CD4-positive, alpha-beta T cell treated with Interleukin-4 for 4 hours (primary cell): Measurements from ENCODE around the gene SPRR3.
"Not testable (repeated sequence)": the region's sequence is repeated elsewhere in the genome, so short reads cannot be mapped to it uniquely, and the experiment has no call there.

Experiments
- DNase-seq: peaks from one replicate; pipeline ENCODE4 v3.0.0-alpha.2; 2020

Gene SPRR3

GRCh38 chr1:152986578-152986977 lies 15.0 kb upstream of the SPRR3 start:
- DNase-seq: no peak

- DNase-seq: no peak
These were observed 8.4 kb upstream of the SPRR3 start for GRCh38 chr1:152993186-152993585.

- DNase-seq: no peak
These were observed 5.7 kb upstream of the SPRR3 start for GRCh38 chr1:152995842-152996241.

- no peak for DNase-seq
These were observed 4.7 kb upstream of the SPRR3 start for GRCh38 chr1:152996633-152997400.

- no peak for DNase-seq
These were observed 3.6 kb upstream of the SPRR3 start for GRCh38 chr1:152997901-152998300.

GRCh38 chr1:152998476-152998875 lies 3.1 kb upstream of the SPRR3 start:
- no peak for DNase-seq

GRCh38 chr1:152999818-153000217 lies 1.7 kb upstream of the SPRR3 start:
- DNase-seq: no peak

- DNase-seq: no peak
These were observed 1.3 kb upstream of the SPRR3 start for GRCh38 chr1:153000294-153000693.

- not testable (repeated sequence) for DNase-seq
These were observed 9.7 kb downstream of the SPRR3 start for GRCh38 chr1:153011235-153011758.

- not testable (repeated sequence) for DNase-seq
These were observed 20.3 kb downstream of the SPRR3 start for GRCh38 chr1:153021829-153022228.

GRCh38 chr1:153022340-153022739 lies 20.8 kb downstream of the SPRR3 start:
- not testable (repeated sequence) for DNase-seq

- no peak for DNase-seq
These were observed 21.6 kb downstream of the SPRR3 start for GRCh38 chr1:153023109-153023508.

- DNase-seq: no peak
These were observed 22.9 kb downstream of the SPRR3 start for GRCh38 chr1:153024413-153024812.

- DNase-seq: no peak
These were observed 24.2 kb downstream of the SPRR3 start for GRCh38 chr1:153025797-153026196.

- no peak for DNase-seq
These were observed 27.2 kb downstream of the SPRR3 start for GRCh38 chr1:153028766-153029165.

- no peak for DNase-seq
These were observed 29.3 kb downstream of the SPRR3 start, which contains the start of gene SPRR1B for GRCh38 chr1:153030895-153031294. Gene SPRR1B, plus strand, starts transcription at chr1:153031203. Its CDS starts 1,143 bp downstream, at chr1:153032346.

- DNase-seq: no peak
These were observed 30.5 kb downstream of the SPRR3 start for GRCh38 chr1:153032073-153032472.

- no peak for DNase-seq
These were observed 31.2 kb downstream of the SPRR3 start for GRCh38 chr1:153032677-153033308.

- no peak for DNase-seq
These were observed 33.7 kb downstream of the SPRR3 start for GRCh38 chr1:153035211-153035610.

GRCh38 chr1:153040950-153041631 lies 39.5 kb downstream of the SPRR3 start, which contains the start of gene SPRR2D:
Gene SPRR2D, minus strand, starts transcription at chr1:153041120. Its CDS starts 774 bp downstream, at chr1:153040346.
- no peak for DNase-seq

- DNase-seq: no peak
These were observed 47.7 kb downstream of the SPRR3 start for GRCh38 chr1:153049211-153049610.
